Right renal cortex interstitium (tissue), 3 donors: ENCODE measurements around the gene CD274. TPM values are rescaled to one million over a fixed set of nuclear protein-coding genes. Genes with fewer than 3 reads are reported as not detected.

Source experiments
- polyA plus RNA-seq, 3 donors: library from polyadenylated mRNA; unstranded; fragments of 120-200 nt; gene quantifications; one replicate each; pipeline ENCODE4 v1.2.1, GENCODE V29; 2013; ENCODE audit not compliant: insufficient read length in 3 of 3

Gene CD274
- polyA plus RNA-seq, 3 donors, result 0.71 to 1.1 (median 0.90) TPM

Other genes with a start within 250 kb of the CD274 start
- not detected for gene INSL4, start 219.1 kb upstream of the CD274 start, polyA plus RNA-seq
- 1 to 10 TPM; 3.0 to 4.2 (median 3.4) TPM for gene RLN2, start 145.8 kb upstream of the CD274 start, polyA plus RNA-seq
- gene RLN1, start 110.7 kb upstream of the CD274 start, polyA plus RNA-seq, result under 1 TPM; 0.24 to 0.86 (median 0.47) TPM
- gene PLGRKT, start 12.6 kb upstream of the CD274 start, polyA plus RNA-seq, result 10 to 100 TPM; 34.6 to 44.6 (median 38.4) TPM
- under 1 TPM in 2 of 3 donors, not detected in 1; 0.10 to 0.13 TPM for gene PDCD1LG2, start 60.0 kb downstream of the CD274 start, polyA plus RNA-seq
- gene RIC1, start 178.6 kb downstream of the CD274 start, polyA plus RNA-seq, result 10 to 100 TPM; 27.7 to 30.0 (median 28.0) TPM